Measurements from ENCODE around the gene PI3.

GRCh38 chr20:45211569-45212474 is 37.1 kb downstream of the PI3 start:
- no peak for TF ChIP-seq EZH2 (IDR thresholded peaks at IDR 0.05; ENCODE audit: borderline replicate concordance, low read length)
- TF ChIP-seq, protein P1, sequence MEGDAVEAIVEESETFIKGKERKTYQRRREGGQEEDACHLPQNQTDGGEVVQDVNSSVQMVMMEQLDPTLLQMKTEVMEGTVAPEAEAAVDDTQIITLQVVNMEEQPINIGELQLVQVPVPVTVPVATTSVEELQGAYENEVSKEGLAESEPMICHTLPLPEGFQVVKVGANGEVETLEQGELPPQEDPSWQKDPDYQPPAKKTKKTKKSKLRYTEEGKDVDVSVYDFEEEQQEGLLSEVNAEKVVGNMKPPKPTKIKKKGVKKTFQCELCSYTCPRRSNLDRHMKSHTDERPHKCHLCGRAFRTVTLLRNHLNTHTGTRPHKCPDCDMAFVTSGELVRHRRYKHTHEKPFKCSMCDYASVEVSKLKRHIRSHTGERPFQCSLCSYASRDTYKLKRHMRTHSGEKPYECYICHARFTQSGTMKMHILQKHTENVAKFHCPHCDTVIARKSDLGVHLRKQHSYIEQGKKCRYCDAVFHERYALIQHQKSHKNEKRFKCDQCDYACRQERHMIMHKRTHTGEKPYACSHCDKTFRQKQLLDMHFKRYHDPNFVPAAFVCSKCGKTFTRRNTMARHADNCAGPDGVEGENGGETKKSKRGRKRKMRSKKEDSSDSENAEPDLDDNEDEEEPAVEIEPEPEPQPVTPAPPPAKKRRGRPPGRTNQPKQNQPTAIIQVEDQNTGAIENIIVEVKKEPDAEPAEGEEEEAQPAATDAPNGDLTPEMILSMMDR (IDR thresholded peaks at IDR 0.05; ENCODE audit: low read length) = no peak

Measured in OCI-LY1 (cell line).